Activated CD8-positive, alpha-beta memory T cell treated with anti-CD3 and anti-CD28 coated beads, Interleukin-2, amount 50 U/mL, for 4 hours (primary cell): ENCODE measurements around the gene SLC17A7.
"Not testable (repeated sequence)": the region's sequence is repeated elsewhere in the genome, so short reads cannot be mapped to it uniquely, and the experiment has no call there.

Experiments used
- DNase-seq: peaks from one replicate; pipeline ENCODE4 v3.0.0-alpha.2; 2020

The SLC17A7 gene

DNA sequence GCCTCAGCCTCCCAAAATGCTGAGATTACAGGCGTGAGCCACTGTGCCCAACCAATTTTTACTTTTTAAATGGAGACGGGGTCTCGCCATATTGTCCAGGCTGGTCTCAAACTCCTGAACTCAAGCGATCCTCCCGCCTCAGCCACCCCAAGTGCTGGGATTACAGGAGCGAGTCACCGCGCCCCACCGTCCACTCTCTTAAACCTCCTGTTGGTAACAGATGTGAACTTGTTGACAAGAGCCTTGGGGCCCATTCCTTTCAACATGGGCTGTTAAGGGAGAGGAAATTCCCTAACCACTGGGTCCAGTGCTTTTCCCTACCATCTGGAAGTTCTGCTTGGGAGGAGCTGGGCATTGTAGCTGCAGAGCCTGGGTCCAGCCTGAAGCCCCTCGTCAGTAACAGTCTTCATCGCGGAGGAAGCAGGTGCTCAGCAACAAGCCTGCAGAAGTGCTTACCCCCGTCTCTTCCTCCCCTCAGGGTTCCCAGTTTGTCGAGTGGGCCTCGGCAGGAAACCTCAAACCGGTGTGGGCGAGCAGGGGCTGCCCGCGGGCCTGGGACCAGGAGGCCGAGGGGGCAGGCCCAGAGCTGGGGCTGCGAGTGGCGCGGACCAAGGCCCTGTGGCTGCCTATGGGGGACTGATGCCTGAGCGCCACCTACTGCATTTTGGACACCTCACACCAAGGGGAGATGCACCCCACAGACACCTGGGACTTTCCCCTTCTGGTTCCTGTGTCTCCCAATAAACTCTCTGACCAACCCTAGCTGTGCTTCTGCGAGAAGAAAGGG, 28.7 kb upstream of the SLC17A7 start:
- DNase-seq = peak; percentile 73

- peak; percentile 60 for DNase-seq
Measured at GRCh38 chr19:49468746-49469447, 27.6 kb upstream of the SLC17A7 start.

DNA sequence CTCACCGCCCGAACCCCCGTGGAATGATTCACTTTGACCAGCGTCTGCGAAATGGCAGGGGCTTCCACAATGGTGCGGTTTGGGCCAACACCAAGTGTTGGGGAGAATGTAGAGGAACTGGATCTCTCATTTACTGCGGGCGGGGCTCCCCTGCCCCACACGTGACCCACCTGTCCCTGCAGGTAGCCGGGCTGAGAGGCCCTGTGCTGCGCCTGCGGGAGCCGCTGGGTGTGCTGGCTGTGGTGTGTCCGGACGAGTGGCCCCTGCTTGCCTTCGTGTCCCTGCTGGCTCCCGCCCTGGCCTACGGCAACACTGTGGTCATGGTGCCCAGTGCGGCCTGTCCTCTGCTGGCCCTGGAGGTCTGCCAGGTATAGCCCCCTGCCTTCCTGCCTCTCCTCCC, 26.9 kb upstream of the SLC17A7 start:
- DNase-seq = no peak

GRCh38 chr19:49465371-49465770, 24.0 kb upstream of the SLC17A7 start:
- DNase-seq = no peak

DNA sequence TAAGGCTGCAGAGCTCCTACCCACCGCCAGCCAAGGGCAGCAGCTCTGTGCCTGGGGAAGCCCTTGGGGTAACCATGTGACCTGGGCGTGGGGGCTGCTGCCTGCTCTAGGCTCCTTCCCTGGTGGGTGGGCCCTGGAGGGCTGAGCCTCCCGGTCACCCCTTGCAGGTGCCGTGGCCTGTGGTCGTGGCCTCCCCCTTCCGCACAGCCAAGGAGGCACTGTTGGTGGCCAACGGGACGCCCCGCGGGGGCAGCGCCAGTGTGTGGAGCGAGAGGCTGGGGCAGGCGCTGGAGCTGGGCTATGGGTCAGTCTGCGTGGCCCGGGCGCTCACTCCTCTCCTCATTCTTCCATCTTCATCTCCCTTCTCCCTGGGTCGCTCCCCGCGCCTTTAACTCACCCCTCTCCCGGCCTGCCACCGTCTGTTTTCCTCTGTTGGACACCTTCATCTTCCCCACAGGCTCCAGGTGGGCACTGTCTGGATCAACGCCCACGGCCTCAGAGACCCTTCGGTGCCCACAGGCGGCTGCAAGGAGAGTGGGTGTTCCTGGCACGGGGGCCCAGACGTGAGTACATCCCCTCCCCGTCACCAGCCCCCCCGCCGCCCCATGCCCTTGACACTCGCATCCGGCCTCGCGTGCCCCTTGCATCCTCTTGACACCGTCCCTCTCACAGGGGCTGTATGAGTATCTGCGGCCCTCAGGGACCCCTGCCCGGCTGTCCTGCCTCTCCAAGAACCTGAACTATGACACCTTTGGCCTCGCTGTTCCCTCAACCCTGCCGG, 22.8 kb upstream of the SLC17A7 start:
- DNase-seq = no peak

DNA sequence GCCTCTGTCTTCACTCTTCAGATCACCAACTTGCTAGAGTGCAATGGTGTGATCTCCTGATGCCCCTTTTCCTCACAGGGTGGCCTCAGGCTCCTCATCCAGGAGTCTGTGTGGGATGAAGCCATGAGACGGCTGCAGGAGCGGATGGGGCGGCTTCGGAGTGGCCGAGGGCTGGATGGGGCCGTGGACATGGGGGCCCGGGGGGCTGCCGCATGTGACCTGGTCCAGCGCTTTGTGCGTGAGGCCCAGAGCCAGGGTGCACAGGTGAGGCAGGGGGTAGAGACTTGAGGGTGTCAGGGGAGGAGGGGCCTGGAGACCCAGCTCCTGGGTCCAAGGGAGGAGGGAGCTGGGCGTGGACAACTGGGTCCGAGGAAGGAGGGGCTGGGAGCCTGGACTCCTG, 21.2 kb upstream of the SLC17A7 start:
- DNase-seq = no peak

DNA sequence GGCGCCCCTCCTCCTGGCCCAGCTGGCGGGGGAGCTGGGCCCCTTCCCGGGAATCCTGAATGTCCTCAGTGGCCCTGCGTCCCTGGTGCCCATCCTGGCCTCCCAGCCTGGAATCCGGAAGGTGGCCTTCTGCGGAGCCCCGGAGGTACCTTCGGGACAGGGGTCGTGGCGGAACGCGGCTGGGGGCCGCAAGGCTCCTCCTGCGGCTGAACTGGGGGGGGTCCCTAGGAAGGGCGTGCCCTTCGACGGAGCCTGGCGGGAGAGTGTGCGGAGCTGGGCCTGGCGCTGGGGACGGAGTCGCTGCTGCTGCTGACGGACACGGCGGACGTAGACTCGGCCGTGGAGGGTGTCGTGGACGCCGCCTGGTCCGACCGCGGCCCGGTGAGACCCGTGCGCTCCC, 20.3 kb upstream of the SLC17A7 start:
- no peak for DNase-seq

DNA sequence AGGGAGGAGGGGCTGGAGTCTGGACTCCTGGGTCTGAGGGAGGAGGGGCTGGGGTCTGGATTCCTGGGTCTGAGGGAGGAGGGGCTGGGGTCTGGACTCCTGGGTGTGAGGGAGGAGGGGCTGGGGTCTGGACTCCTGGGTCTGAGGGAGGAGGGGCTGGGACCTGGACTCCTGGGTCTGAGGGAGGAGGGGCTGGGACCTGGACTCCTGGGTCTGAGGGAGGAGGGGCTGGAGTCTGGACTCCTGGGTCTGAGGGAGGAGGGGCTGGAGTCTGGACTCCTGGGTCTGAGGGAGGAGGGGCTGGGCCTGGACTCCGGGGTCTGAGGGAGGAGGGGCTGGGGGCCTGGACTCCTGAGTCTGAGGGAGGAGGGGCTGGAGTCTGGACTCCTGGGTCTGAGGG, 19.8 kb upstream of the SLC17A7 start:
- not testable (repeated sequence) for DNase-seq

- DNase-seq = no peak
Measured at GRCh38 chr19:49459388-49459787, 18.1 kb upstream of the SLC17A7 start.

DNA sequence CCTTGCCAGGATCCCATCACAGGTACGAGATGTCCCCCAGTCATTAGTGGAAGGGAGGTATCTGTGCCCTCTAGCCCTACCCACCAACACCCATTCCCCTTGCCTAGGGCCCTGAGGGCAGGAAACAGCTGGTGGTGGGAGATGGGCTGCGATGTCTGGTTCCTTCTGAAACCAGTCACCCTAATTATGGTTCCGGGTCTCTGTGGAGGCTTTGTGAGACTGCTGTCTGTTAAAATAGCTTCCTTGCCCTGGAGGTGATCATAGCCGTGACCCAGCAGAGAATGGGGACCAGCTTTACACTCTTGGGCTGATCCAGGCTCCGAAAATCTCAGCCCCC, 17.2 kb upstream of the SLC17A7 start:
- no peak for DNase-seq

GRCh38 chr19:49456326-49456725, 15.0 kb upstream of the SLC17A7 start:
- DNase-seq = no peak

GRCh38 chr19:49455773-49456172, 14.4 kb upstream of the SLC17A7 start:
- no peak for DNase-seq

DNA sequence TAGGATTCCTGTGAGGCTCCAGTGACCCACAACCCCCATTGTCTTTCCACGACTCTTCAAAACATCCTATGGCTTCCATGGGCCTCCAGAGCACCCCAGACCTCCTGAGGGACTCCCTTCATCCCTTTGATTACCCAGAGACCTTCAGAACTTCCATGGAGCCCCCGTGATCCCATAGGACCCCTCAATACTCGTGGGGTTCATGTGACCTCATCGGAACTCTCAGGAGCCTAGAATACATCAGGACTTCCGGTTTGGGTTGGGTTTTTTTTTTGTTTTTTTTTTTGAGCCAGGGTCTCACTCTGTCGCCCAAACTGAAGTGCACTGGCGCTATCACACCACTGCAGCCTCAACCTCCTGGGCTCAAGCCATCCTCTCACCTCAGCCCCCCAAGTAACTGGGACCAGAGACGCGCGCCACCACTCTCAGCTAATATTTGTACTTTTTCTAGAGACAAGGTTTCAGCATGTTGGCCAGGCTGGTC, 12.5 kb upstream of the SLC17A7 start:
- DNase-seq = no peak

DNA sequence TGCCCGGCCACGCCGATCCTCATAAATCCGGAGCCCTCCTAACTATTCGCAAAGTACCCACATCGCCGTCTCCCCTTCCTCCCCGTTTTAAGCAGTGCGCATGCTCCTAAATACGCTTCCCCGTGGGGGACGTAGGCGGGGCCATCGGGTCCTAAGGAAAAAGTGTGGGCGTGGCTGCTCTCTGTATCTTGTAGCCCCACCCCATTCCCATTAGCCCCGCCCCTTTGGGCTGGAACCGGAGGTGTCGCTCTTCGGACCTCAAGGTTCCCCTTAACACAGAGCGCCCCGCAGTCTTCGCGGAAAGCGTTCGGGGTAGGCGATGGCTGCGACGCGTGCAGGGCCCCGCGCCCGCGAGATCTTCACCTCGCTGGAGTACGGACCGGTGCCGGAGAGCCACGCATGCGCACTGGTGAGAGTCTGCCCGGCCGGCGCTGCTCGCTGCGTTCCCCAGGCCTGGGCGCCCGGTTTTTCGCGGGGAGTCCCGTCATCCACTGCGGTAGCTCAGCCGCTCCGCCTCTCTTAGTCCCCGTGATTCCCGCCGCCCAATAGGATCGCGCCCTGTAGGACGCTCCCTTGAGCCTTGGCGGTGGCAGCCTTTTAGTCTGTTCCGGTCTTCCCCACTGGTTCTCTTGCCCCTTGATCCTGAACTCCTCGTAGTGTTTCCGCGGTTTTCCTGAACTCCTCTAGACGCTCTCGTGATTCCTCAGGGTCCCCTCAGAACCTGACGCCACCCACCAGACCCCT, 11.9 kb upstream of the SLC17A7 start, which contains the start of gene ALDH16A1:
TSS of gene ALDH16A1 (plus strand) at position 213 of the 744 bp plus-strand sequence. CDS start at position 320, 107 bp downstream.
- DNase-seq = peak; percentile 97

DNA sequence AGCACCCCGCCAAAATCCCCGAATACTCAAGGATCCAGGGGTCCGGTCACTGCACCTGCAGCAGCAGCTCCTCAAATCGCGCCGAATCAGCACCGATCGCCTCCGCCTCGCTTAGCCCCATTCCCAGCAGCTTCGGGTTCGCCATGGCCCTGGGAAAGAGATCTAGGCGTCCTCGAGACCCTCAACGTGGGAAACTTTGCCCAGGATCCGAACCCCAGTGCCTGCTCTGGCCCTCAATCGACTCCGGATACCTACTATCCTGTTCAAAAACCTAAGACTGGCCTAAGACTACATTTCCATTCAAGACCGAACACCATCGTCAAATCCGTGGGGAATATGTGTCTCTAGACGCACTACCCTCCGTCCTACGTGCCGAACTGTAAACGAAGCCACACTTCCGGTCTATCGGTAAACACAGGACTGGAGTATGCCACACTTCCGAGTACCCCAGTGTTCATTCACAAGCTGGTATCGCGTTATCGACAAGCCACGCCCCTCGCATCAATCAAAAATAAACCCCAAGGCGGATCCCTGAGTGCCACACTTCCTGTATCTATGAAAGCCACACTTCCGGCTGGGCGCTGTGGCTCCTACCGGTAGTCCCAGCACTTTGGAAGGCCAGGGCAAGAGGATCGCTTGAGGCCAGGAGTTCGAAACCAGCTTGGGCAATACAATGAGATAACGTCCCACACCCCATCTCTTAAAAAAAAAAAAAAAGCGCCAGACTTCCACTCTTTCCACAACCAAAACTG, 10.3 kb upstream of the SLC17A7 start, which contains the start of gene PIH1D1:
TSS of gene PIH1D1 (minus strand) at position 385 of the 752 bp plus-strand sequence. CDS start at position 145, 240 bp downstream.
- DNase-seq = peak; percentile 92

- DNase-seq = no peak
Measured at GRCh38 chr19:49450405-49450804, 9.1 kb upstream of the SLC17A7 start.

DNA sequence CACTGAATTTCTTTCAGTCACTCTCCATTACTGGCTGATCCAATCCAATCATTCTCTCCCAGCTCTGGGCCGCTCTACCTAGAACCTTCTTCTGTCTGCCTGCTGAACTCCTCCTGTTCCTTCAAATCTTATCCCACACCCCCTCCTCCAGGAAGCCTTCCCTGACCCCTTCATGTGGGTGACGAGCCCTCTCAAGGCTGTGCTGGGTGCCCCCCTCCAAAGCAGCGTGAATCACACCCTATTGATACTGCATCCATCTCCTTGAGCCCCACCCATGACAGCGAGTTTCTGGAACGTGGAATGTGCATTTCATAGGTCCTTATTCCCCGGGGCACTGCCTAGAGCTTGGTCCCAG, 7.1 kb upstream of the SLC17A7 start:
- DNase-seq = no peak

GRCh38 chr19:49447485-49448431, 6.4 kb upstream of the SLC17A7 start:
- no peak for DNase-seq

GRCh38 chr19:49445997-49446396, 4.7 kb upstream of the SLC17A7 start:
- DNase-seq = no peak

DNA sequence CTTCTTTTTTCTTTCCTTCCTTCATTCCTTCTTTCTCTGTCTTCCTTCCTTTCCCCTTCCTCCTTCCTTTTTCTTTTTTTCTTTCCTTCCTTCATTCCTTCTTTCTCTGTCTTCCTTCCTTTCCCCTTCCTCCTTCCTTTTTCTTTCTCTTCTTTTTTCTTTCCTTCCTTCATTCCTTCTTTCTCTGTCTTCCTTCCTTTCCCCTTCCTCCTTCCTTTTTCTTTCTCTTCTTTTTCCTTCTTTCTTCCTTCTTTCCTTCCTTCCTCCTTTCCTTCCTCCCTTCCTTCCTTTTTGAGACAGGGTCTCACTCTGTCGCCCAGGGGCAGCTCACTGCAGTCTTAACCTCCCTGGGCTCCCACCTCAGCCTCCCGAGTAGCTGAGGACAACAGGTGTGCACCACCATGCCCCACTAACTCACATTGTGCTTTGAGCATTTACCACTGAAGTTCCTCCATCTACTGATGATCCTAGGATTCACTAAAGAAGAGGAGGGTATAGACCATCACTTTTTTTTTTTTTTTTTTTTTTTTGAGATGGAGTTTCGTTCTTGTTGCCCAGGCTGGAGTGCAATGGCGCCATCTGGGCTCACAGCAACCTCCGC, 2.9 kb upstream of the SLC17A7 start:
- DNase-seq = not testable (repeated sequence)
